Heart left ventricle (tissue), 13 donors: Measurements from ENCODE around the gene HOGA1.
A peak's percentile ranks its signal among the peaks of the same experiment; 100 is the strongest.

Experiments
- CTCF ChIP-seq, 12 donors: fragments of 200-600 bp; sonication (generic) in 4 of 12; IDR thresholded peaks; one replicate each; pipeline versions ENCODE4 v1.5.0 to v1.8.0; 2018 to 2022; ENCODE audit warnings: antibody characterized with exemption in 12 of 12, mild to moderate bottlenecking in 5 of 12
- POLR2A ChIP-seq, 2 donors: fragments of 450-650 bp; IDR thresholded peaks; one replicate each; pipeline ENCODE4 v1.6.1; 2017; ENCODE audit warnings: antibody characterized with exemption in 2 of 2, mild to moderate bottlenecking in 2 of 2, moderate library complexity in 2 of 2
- donor health status: ischemic (EF 13 %, LVEDD 7.1; RV severe dilation, severe dysfunction).
- donor health status: DM: no; HTN: yes; CAD: no.
- donor health status: DM: no; HTN: no; CAD: no.
- donor health status: ischemic (EF 25% LVEDD 6.9; RV normal size, moderate dysfunction).
- donor health status: ischemic (EF 25% LVEDD 5.7; RV mildly dilated, moderate dysfunction).
- donor health status: ischemic (EF 35%, LVEDD 5.7; RV mildly dilated, moderate dysfunction).
- donor health status: nonischemic (EF 11% LVEDD 7.7; RV severe dilation, severe dysfunction).
- donor health status: DM: yes; HTN: yes; CAD: no.
- donor health status: PGD.
- donor health status: ischemic (EF 29% LVEDD 5.4; RV normal size, mild dysfunction).
- donor health status: nonischemic (EF 23%, LVEDD 6.1; RV moderate dilation, normal function).

- TF ChIP-seq CTCF (IDR thresholded peaks at IDR 0.05) (peak; percentile 61 to 89 (median 80)), POLR2A (IDR thresholded peaks at IDR 0.05) (no peak)
Measured at GRCh38 chr10:97553575-97554031, 30.6 kb upstream of the HOGA1 start.
